Esophagus muscularis mucosa (tissue), 4 donors: Measurements from ENCODE around the gene GJB3. TPM values are rescaled to one million over a fixed set of nuclear protein-coding genes. Genes with fewer than 3 reads are reported as not detected.
"Not testable (repeated sequence)": the region's sequence is repeated elsewhere in the genome, so short reads cannot be mapped to it uniquely, and the experiment has no call there.

Experiments used
- DNase-seq: peaks from one replicate; pipeline ENCODE4 v3.0.0-alpha.2; 2017; ENCODE audit errors: extremely low spot score
- H3K27ac ChIP-seq, 4 donors: fragments of 200-600 bp; sonication (generic); replicated peaks in 1 of 4; 1 replicate in 3 of 4; 2 replicates in 1 of 4; pipeline ENCODE4 v1.5.1; 2016 to 2019; ENCODE audit warnings: mild to moderate bottlenecking in 1 of 4
- H3K27me3 ChIP-seq, 4 donors: fragments of 200-600 bp; sonication (generic); one replicate each; pipeline versions ENCODE4 v1.5.1 to v1.6.0; 2016 to 2019
- H3K36me3 ChIP-seq, 4 donors: fragments of 200-600 bp; sonication (generic); one replicate each; pipeline ENCODE4 v1.5.1; 2016 to 2019
- H3K4me1 ChIP-seq, 4 donors: fragments of 200-600 bp; sonication (generic); one replicate each; pipeline ENCODE4 v1.5.1; 2016 to 2019
- H3K4me3 ChIP-seq, 4 donors: fragments of 200-600 bp; sonication (generic); 1 replicate in 2 of 4; 2 replicates in 2 of 4; pipeline ENCODE4 v1.5.1; 2016 to 2019; ENCODE audit warnings: mild to moderate bottlenecking in 4 of 4, moderate library complexity in 1 of 4
- H3K9me3 ChIP-seq, 4 donors: fragments of 200-600 bp; sonication (generic); 1 replicate in 3 of 4; 2 replicates in 1 of 4; pipeline ENCODE4 v1.5.1; 2016 to 2019
- EP300 ChIP-seq: sonication (generic); formaldehyde crosslinking; IDR thresholded peaks from one replicate; pipeline ENCODE4 v1.6.1; 2017; ENCODE audit warnings: antibody characterized with exemption
- POLR2A ChIP-seq: fragments of 450-650 bp; IDR thresholded peaks from one replicate; pipeline ENCODE4 v1.6.1; 2017; ENCODE audit warnings: antibody characterized with exemption, moderate library complexity, mild to moderate bottlenecking, low read depth
- POLR2AphosphoS5 ChIP-seq, 2 donors: sonication (generic); formaldehyde crosslinking; IDR thresholded peaks; one replicate each; pipeline ENCODE4 v1.6.1; 2017; ENCODE audit warnings: antibody characterized with exemption in 2 of 2
- WGBS: methylation state at CpG from one replicate; pipeline ENCODE4 v1.1.5; 2018; 5-methylcytosine and 5-hydroxymethylcytosine counted together
- intact Hi-C: fragments of 100-400 bp; cut with DNase I; formaldehyde crosslinking; loops from one replicate; pipeline ENCODE4 v1.15.1; 2023
- total RNA-seq, 4 donors: library from RNA; depleted of rRNA; stranded (reverse); fragments of >200 nt; gene quantifications; one replicate each; pipeline versions ENCODE4 v1.1.0 to v1.2.1, GENCODE V29; 2016
- TF ChIP-seq, protein P1 (sequence below), 3 experiments: fragments of 200-600 bp in 2 of 3; fragments of 450-650 bp in 1 of 3; sonication (generic) in 2 of 3; IDR thresholded peaks; one replicate each; pipeline ENCODE4 v1.5.1; 2017 to 2019; ENCODE audit warnings: antibody characterized with exemption in 3 of 3, mild to moderate bottlenecking in 2 of 3, moderate library complexity in 1 of 3

GJB3 gene
- total RNA-seq, 4 donors from 2014 or later: not detected

DNA sequence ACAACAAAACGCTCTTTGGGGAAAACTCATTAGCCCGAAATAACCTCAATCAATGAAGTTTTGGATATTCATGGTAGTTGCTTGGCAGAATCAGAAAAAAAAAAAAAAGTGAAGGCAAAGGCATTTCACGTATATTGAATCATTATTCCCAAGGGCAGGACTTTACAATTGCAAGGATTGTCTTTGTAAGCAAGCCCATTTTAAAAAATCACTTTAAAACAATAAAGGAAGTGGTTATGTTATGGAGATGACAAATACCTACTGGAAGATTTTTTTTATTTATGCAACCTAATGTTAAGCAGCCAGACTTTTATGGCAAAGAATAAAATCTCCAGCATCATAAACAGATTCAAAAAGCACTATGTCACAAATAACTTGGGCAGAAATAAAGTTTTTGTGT lies 12.2 kb upstream of the GJB3 start:
- no peak overlapping the region for H3K4me3 ChIP-seq
- no peak overlapping the region for H3K27ac ChIP-seq
- WGBS: 70% methylated on average over 3 of the region's 3 CpGs
- H3K9me3 ChIP-seq: peaks cover 0 to 5% (median 0%) of the 10 kb centered on the region in 4 donors
- no peaks in the 10 kb centered on the region for H3K4me1 ChIP-seq
- no peak for TF ChIP-seq EP300
- TF ChIP-seq, protein P1, sequence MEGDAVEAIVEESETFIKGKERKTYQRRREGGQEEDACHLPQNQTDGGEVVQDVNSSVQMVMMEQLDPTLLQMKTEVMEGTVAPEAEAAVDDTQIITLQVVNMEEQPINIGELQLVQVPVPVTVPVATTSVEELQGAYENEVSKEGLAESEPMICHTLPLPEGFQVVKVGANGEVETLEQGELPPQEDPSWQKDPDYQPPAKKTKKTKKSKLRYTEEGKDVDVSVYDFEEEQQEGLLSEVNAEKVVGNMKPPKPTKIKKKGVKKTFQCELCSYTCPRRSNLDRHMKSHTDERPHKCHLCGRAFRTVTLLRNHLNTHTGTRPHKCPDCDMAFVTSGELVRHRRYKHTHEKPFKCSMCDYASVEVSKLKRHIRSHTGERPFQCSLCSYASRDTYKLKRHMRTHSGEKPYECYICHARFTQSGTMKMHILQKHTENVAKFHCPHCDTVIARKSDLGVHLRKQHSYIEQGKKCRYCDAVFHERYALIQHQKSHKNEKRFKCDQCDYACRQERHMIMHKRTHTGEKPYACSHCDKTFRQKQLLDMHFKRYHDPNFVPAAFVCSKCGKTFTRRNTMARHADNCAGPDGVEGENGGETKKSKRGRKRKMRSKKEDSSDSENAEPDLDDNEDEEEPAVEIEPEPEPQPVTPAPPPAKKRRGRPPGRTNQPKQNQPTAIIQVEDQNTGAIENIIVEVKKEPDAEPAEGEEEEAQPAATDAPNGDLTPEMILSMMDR (IDR thresholded peaks at IDR 0.05): no peak
- H3K36me3 ChIP-seq: no peaks in the 10 kb centered on the region
- no peak for DNase-seq
- intact Hi-C loops: no loop called here
- peaks cover 0 to 40% (median 0%) of the 10 kb centered on the region in 4 donors for H3K27me3 ChIP-seq

DNA sequence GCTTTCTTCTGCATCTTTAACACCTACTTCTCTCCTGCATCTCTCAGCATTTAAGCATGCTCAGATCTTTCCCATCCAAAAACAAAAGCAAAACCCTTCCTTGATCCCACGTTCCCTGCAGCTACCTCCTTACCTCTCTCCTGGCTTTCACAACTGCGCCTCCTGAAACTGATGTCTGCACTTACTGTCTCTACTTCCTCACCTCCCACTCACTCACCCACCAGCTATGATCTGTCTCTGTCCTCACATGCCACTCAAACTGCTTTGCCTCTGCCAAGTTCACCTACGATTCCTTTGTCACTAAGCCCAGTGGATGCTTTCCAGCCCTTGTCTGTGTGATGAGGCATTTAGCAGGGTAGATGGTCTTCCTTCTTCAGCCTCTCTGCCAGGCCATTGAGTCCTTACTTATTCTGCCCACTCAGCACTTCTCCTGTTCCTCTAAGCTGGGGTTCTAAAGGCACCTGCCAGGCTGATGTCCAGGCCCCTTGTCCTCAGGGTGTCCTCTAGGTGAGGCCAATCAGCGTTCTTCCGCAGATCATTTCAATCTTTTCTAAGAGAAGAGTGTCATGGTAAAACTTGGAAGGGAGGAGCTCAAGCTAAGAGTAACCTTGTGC lies 10.0 kb upstream of the GJB3 start:
- H3K27ac ChIP-seq: no peak overlapping the region
- no peak for DNase-seq
- WGBS: 71% methylated on average over 5 of the region's 5 CpGs
- no peaks in the 10 kb centered on the region for H3K9me3 ChIP-seq
- no peaks in the 10 kb centered on the region for H3K4me1 ChIP-seq
- H3K4me3 ChIP-seq: no peak overlapping the region
- TF ChIP-seq EP300 (no peak), POLR2A (no peak), POLR2AphosphoS5 (IDR thresholded peaks at IDR 0.05) (no peak)
- TF ChIP-seq, protein P1 (IDR thresholded peaks at IDR 0.05): no peak
- intact Hi-C loops: no loop called here
- H3K27me3 ChIP-seq: peaks cover 0 to 39% (median 0%) of the 10 kb centered on the region in 4 donors
- H3K36me3 ChIP-seq: no peaks in the 10 kb centered on the region

DNA sequence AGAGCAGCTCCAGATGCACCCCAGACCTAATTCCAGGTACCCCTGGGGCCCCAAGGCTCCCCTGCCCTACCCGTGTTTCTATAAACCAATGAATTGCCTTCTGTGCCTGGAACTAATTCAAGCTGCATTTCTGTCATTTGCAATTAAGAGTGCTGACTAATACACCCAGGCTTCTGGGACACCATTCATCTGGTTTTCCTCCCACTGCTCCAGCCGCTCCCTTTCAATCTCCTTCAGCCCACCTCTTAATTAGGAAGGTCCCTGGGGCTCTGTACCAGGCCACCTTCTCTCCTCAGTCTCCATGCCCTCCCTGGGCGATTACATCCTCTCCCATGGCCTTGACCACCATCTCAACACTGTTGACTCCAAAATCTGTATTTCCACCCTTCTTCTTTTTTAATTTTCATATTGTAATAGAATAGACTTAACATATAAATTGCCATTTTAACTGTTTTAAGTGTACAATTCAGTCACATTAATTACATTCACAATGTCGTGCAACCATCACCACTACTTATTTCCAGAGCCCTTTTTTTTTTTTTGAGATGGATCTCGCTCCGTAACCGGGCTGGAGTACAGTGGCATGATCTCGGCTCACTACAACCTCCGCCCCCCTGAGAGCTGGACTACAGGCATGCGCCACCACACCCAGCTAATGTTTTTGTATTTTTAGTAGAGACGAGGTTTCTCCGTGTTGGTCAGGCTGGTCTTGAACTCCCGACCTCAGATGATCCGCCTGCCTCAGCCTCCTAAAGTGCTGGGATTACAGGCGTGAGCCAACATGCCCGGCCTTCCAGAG lies 9.2 kb upstream of the GJB3 start:
- Histone ChIP-seq H3K9me3 (no peaks in the 10 kb centered on the region), H3K4me1 (no peaks in the 10 kb centered on the region), H3K4me3 (no peak overlapping the region), H3K27me3 (peaks cover 0 to 46% (median 0%) of the 10 kb centered on the region in 4 donors), H3K27ac (no peak overlapping the region), H3K36me3 (no peaks in the 10 kb centered on the region)
- no peak for DNase-seq
- no peak for TF ChIP-seq POLR2AphosphoS5 (IDR thresholded peaks at IDR 0.05)
- TF ChIP-seq, protein P1 (IDR thresholded peaks at IDR 0.05): no peak
- no peak for TF ChIP-seq POLR2A
- no peak for TF ChIP-seq EP300
- 87% methylated on average over 16 of the region's 16 CpGs for WGBS
- intact Hi-C loops: no loop called here

DNA sequence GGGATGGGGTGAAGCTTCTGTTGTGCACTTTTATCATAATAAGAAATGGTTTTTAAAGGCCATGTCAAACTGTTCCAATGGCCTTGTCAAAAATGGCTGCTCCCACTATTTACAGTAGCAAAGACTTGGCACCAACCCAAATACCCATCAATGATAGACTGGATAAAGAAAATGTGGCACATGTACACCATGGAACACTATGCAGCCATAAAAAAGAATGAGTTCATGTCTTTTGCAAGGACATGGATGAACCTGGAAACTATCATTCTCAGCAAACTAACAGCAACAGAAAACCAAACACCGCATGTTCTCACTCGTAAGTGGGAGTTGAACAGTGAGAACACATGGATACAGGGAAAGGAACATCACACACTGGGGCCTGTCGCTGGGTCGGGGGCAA lies 7.9 kb upstream of the GJB3 start:
- WGBS: 81% methylated on average over 4 of the region's 4 CpGs
- intact Hi-C loops: not testable (repeated sequence)

DNA sequence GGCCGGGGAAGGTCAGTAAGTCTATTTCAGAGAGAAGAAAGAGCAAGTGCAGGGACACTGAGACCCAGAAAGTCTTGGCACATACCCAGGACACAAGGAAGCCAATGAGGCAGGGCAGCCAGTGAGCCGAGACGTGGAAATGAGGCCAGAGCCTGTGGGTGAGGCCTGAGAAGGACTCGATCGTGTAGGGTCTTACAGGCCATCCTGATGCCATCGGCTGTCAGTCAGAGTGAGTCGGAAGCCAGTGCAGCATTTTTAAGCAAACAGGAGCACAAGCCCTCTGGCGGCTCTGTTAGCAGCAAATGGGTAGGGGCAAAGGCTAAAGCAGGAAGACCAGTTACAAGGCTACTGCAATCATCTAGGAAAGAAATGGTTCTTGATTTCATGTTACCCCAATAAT lies 6.1 kb upstream of the GJB3 start:
- Histone ChIP-seq H3K9me3 (no peaks in the 10 kb centered on the region), H3K4me1 (no peaks in the 10 kb centered on the region), H3K27me3 (peaks cover 0 to 56% (median 2%) of the 10 kb centered on the region in 4 donors), H3K4me3 (no peak overlapping the region), H3K27ac (no peak overlapping the region), H3K36me3 (no peaks in the 10 kb centered on the region)
- TF ChIP-seq, protein P1 (IDR thresholded peaks at IDR 0.05): no peak
- TF ChIP-seq POLR2AphosphoS5 (IDR thresholded peaks at IDR 0.05) (no peak), EP300 (no peak), POLR2A (no peak)
- WGBS: 64% methylated on average over 8 of the region's 8 CpGs
- intact Hi-C loops: no loop called here
- no peak for DNase-seq

More for the DNA sequence above, 7.9 kb upstream of the GJB3 start:
- not testable (repeated sequence) for DNase-seq, H3K27ac ChIP-seq, H3K4me1 ChIP-seq, H3K4me3 ChIP-seq, H3K9me3 ChIP-seq, H3K36me3 ChIP-seq
- H3K27me3 ChIP-seq: peaks cover 0 to 51% (median 2%) of the 10 kb centered on the region in 4 donors
